Gastrocnemius medialis (tissue), 4 donors: ENCODE measurements around the gene ZNF805.

Experiments used
- POLR2A ChIP-seq, 2 donors: fragments of 450-650 bp; IDR thresholded peaks; one replicate each; pipeline ENCODE4 v1.6.1; 2017; ENCODE audit warnings: antibody characterized with exemption in 2 of 2, mild to moderate bottlenecking in 2 of 2, moderate library complexity in 2 of 2
- TF ChIP-seq, protein P1 (sequence below), 5 experiments: fragments of 450-650 bp in 3 of 5; fragments of 200-600 bp in 2 of 5; sonication (generic) in 2 of 5; IDR thresholded peaks in 4 of 5; conservative IDR thresholded peaks in 1 of 5; 1 replicate in 4 of 5; 2 replicates in 1 of 5; pipeline ENCODE4 v1.5.1; 2016 to 2019; ENCODE audit warnings: antibody characterized with exemption in 5 of 5, mild to moderate bottlenecking in 3 of 5, moderate library complexity in 3 of 5

DNA sequence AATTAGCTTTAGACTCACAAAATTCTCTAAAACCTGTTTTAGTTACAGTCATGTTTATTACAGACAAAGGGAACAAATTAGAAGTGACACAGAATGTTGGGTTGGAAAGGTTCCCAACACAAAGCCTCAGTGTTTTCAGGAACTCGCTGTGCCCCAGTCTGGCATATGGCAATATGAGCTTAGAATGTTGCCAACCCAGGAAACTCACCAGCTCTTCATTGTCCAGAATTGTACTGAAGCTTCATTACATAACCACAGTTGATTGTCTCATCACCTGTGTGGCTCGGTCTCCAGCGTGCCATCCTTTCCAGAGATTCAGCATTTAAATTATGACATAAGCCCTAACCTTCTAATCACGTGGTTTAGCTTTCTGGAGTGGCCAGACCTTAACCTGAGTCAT lies 30.1 kb upstream of the ZNF805 start:
- TF ChIP-seq, protein P1, sequence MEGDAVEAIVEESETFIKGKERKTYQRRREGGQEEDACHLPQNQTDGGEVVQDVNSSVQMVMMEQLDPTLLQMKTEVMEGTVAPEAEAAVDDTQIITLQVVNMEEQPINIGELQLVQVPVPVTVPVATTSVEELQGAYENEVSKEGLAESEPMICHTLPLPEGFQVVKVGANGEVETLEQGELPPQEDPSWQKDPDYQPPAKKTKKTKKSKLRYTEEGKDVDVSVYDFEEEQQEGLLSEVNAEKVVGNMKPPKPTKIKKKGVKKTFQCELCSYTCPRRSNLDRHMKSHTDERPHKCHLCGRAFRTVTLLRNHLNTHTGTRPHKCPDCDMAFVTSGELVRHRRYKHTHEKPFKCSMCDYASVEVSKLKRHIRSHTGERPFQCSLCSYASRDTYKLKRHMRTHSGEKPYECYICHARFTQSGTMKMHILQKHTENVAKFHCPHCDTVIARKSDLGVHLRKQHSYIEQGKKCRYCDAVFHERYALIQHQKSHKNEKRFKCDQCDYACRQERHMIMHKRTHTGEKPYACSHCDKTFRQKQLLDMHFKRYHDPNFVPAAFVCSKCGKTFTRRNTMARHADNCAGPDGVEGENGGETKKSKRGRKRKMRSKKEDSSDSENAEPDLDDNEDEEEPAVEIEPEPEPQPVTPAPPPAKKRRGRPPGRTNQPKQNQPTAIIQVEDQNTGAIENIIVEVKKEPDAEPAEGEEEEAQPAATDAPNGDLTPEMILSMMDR (IDR thresholded peaks at IDR 0.05 in 4 of 5, conservative IDR thresholded peaks at IDR 0.05 in 1 of 5): no peak
- TF ChIP-seq POLR2A (IDR thresholded peaks at IDR 0.05): no peak
